ENCODE results near the gene MPST. TPM values are rescaled to one million over a fixed set of nuclear protein-coding genes. Genes with fewer than 3 reads are reported as not detected.
"Not testable (repeated sequence)": the region's sequence is repeated elsewhere in the genome, so short reads cannot be mapped to it uniquely, and the experiment has no call there.

Gene MPST
- polyA plus RNA-seq, 1 donor: 43.0 TPM

GRCh38 chr22:37058917-37059701 lies 39.6 kb downstream of the MPST start:
- DNase-seq: no peak

- DNase-seq: no peak
Measured at GRCh38 chr22:37059876-37060449, 40.4 kb downstream of the MPST start.

DNA sequence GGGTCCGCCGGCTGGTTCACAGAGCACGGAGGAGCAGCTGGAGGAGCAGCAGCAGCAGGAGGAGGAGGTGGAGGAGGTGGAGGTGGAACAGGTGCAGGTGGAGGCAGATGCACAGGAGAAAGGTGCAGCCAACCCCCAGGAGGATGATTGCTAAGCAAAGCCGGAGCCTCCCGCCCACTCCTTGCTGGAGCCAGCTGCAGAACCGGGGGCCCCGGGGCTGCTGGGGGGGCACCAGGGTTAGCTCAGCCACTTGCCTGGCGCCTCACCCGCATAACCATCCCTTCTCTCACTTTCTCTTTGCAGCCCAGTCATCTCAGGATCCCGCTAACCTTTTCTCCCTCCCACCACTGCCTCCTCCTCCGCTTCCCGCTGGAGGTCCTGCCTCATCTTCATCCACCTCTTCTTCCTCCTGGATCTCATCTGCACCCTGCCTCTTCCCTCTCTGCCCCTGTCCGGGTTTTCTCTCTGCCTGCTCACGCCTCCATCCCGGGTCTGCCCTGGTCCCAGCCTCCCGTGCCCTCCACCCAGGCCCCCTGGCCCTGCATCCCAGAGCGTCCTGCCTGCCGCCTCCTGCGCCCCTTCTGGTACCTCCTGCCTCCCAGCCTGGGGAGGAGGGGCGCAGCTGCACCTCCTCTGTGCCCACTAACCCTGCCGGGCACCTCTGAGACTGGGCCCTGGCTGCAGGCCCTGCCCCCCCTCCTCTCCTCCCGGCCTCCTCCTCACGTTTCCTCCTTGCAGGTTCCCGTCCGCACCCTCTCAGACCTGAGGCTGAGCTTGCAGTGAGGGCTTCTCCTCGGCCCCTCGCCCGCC lies 41.5 kb downstream of the MPST start:
- no peak for DNase-seq

DNA sequence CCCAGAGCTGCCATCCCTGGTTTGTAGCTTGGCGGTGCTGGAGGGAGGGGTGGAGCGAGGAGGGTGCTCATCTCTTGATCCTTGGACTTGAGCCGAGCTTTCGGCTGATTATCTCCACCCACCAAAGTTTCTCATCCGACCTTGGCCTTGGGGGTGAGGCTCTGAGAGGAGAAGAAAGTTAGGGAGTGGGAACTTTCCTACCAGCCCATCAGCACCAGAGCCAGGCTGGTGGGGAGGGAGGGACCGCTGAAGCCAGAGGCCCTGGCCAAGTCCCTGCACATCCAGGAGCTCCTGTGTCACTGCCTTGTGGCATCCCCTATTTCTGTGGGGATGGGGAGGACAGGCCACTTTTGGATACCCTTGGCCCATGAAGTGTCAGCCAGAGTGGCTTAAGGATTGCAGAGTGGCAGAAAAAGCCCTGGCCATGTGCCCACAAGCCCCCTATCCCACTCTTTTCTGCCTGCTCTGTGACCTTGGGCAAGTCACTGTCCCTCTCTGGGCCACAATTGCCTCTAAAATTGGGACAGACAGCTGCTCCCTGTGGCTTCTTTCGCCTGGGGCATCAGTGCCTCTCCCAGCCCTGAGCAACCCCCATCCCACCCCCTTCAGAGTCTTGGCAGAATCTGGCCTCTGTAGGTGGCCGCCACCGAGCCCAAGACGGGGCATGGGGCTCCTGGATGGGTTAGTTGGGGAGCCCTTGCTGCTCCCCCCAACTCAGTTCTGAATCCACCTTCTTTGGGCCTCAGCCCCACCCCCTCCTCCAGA lies 42.3 kb downstream of the MPST start:
- DNase-seq: no peak

DNA sequence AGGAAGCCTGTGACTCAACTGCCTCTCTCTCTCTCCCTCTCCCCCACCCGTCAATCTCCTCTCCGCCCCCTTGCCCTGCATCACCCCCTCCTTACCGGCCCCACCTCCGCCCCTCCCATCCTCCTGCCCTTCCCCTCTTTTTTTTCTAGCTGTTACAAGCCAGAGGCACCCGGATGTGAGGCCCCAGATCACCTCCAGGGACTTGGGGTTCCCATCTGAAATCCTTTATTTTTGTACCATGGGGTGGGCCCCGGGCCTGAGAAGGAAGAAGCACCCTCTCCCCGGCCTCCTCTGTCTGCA lies 42.8 kb downstream of the MPST start:
- no peak for DNase-seq

GRCh38 chr22:37062702-37063381 lies 43.3 kb downstream of the MPST start:
- no peak for DNase-seq

DNA sequence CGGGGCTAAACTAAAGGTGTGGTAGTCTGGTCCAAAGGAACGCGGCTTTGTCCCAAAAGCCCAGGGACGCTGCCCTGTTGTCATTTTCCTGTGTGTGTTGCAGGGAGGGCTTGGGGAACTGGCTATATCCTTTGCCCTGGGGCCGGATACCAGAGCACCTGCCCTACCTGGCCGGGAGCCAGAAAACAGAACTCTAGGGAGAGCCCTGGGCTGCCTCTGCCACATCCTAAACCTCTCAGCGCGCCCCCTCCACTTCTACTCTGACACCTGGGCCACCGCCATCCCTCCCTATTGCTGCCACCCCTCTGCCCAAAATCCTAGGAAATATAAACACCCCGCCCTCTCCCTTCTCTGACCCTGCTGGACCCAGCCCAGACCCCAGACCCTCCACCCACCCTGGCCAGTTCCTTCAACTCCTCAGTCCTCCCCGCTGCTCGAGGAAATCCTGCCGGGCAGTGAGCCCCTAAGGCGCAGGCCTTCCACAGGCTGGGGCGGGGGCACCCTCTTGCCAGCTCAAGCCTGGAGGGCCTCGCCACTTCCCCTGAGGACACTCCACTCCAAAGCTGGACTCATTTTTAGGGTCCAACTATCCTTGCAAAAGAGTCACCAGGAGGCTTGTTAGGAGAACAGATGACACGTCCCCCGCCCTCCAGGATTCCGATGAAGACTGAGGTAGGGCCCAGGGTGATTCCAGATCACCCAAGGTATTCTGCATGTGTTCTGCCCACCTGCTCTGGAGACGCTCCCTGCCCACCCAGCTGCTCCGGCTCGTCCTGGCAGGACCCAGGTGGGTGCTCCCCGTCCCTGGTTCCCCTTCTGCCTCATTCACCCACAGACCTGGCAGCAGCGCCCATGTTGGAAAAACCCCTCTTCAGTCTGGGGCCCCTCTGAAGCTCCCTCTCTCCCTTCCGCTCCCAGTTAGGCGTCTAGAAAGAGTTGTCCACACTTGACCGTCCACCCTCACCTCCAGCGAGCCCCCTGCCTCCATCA lies 44.2 kb downstream of the MPST start:
- DNase-seq: no peak

GRCh38 chr22:37064553-37064952 lies 45.0 kb downstream of the MPST start:
- no peak for DNase-seq

DNA sequence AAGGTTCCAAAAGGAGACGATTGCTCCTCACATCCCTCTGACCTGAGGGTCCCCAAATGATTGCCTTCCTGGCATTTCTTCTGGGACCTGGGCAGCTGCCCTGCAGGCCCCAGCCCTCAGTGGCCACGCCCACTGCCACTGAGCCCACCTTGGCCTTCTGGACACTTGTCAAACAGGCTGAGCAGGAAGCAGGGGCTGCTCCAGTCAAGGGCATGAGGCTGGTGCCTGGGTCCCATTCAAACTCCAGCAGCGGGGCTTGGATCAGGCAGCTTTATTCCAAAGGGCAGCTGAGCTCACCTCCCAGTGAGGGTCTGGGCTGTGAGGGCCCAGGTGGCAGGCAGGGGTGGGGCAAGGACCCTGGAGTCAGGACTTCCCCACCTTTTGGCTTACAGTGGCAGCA lies 45.6 kb downstream of the MPST start:
- no peak for DNase-seq

GRCh38 chr22:37065961-37066360 lies 46.4 kb downstream of the MPST start:
- DNase-seq: no peak

- no peak for DNase-seq
Measured at GRCh38 chr22:37067428-37067827, 47.9 kb downstream of the MPST start.

GRCh38 chr22:37068859-37069258 lies 49.3 kb downstream of the MPST start:
- DNase-seq: no peak

DNA sequence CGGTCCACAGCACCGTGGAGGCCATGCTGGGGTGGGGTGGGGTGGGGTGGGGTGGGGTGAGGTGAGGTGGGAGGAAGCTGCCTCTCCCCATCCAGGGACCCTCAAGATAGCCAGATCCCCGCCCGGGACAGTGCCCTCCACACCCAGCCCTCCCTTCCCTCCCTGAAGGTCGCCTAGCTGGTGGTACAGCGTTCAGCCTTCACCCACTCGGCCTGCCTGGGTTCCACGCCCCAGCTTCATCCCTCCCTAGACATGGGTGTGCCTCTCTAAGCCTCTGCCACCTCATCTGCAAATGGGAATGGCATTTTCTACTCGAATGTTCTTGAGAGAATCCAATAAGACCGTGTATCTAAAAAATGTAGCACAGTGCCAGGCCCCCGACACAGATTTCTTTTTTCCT lies 49.8 kb downstream of the MPST start:
- DNase-seq: no peak

GRCh38 chr22:37069719-37070118 lies 50.2 kb downstream of the MPST start:
- no peak for DNase-seq

DNA sequence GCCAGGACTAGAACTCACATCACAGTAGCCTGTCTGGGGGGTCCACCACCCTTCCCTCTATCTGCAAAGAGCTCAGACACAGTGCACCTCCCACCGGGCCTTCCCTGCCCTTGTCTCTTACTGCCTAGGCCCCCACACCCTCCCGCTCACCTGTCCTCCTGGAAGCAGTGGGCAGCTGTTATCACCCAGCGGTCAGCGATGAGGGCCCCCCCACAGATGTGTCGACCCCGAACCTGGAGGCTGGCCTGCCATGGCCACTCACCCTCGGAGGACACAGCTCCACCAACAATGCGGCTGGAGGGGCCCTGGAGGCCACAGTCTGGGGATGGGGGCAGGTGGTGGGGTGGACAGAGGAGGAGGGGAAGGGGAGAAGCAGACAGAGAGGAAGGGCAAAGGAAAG lies 50.8 kb downstream of the MPST start:
- DNase-seq: no peak

DNA sequence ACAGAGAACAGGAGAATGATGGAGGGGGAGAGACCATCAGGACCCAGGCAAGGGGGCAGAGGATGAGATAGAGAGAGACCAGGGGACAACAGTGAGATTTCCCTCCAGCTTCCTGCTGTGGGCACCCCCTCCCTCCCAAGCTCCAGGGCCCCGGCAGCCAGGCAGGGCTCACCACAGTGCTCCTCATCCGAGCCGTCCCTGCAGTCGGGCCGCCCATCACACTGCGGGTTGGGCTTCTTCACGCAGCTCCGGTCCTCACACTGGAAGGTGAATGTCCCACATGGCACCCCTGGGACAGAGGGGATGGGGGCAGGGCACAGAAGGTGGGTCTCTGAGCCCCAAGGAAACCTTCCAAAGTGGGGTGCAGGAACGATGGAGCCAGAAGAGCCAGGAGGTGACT lies 51.2 kb downstream of the MPST start:
- DNase-seq: no peak

DNA sequence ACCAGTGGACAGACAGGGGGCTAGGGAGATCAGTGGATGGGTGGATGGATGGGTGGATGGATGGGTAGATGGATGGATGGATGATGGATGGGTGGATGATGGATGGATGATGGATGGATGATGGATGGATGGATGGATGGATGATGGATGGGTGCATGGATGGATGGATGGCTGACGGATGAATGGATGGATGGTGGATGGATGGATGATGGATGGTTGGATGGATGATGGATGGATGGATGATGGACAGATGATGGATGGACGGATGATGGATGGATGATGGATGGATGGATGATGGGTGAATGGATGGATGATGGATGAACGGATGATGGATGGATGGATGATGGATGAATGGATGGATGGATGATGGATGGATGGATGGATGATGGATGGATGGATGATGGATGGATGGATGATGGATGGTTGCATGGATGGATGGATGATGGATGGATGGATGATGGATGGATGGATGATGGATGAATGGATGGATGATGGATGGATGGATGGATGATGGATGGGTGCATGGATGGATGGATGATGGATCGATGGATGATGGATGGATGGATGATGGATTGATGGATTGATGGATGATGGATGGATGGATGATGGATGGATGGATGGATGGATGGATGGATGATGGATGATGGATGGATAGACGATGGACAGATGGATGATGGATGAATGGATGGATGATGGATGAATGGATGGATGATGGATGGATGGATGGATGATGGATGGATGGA lies 52.5 kb downstream of the MPST start:
- DNase-seq: not testable (repeated sequence)

GRCh38 chr22:37072673-37073072 lies 53.1 kb downstream of the MPST start:
- no peak for DNase-seq

DNA sequence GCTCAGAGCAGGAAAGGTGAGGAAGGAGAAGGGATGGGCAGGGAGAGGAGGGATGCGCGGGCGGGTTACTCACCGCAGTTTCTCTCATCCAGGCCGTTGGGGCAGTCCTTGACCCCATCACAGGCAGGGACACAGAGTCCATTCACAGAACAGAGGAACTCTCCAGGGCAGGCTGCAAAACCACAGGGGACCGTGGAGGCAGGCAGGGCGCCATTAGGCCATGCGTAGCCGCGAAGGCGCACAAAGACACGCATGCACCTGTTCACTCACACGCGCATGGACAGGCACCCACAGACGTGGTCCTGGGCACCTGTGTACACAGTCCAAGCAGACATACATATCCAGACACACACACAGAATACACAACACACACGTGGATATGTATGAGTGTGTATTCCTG lies 55.0 kb downstream of the MPST start:
- DNase-seq: no peak

DNA sequence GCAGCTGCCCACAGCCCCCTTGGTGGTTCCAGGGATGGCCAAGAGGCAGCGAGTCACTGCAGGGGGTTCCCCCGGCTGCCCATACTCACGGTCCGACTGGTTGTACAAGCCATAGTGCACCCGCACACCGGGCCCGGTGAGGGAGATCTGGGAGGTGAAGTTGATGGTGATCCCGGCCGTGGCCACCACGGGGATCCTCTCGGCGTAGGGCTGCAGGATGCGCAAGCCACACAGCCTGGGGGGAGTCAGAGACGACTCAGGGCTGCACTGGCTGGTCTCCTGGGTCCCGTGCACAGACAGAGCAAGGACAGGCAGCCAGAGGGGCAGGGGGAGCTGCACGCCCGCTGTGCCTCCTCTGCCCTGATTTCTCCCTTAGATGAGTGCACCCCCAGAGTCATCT lies 55.5 kb downstream of the MPST start:
- no peak for DNase-seq

Data from left kidney (tissue), 2 donors.